HTR-8/SVneo (cell line): ENCODE results near the gene CNTN5.

ENCODE experiments used
- DNase-seq: peaks from one replicate; pipeline ENCODE4 v3.0.0; 2011; ENCODE audit warnings: low spot score, mixed read lengths; ENCODE audit not compliant: insufficient read length
- FAIRE-seq: peaks from 2 replicates; lab custom pipeline; 2011; peaks lifted over from hg19 to GRCh38; lab: Jason Lieb, UNC

Gene CNTN5

DNA sequence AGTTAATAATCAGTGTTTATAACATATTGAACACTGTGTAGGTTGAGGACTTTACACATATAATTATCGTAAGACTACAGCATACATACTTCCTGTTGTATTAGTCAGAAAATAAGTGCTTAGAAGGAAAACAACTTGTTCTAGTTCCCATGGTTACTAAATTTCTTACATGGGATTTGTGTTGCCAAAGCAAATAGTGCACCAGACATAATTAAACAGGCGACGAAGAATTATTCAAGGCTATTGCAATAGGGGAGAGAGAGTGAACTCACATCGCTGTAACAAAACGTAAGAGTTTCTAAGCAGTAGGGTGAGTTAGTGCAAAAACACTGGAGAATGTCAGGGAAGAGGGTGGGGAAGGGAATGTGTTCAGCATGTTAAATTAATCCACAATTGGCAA lies 347.8 kb downstream of the CNTN5 start:
- FAIRE-seq: no peak
- no peak for DNase-seq

DNA sequence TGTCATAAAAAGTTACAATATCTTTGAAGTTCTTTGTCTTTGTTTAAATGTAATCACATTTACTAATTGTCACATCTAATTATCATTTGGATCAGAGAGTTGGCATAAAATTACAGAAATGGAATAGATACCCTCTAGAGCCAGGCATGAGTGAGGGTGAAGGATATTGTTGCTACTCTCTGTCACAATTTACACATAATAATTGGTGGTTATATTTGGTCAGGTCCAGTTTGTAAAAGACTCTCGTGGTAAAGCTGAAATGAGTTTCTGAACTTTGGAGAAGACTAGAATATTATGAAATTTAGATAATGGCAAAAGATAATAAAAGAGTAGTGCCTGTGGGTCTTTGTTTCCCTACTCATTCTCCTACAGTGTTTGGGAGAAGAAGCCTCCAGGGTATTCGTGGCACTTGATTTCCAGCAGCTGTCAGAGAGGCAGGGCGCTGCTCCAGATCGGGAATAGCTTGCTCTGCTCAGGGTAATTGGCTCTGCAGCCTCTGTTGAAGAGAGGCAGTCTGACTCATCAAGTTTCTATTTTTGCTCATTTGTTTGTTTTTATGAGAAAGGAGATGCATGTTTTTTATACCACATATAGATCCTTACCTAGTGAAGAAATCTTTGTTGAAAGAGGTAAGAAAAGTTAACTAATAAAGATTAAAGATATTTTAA lies 349.9 kb downstream of the CNTN5 start:
- DNase-seq: peak; percentile 53
- no peak for FAIRE-seq

DNA sequence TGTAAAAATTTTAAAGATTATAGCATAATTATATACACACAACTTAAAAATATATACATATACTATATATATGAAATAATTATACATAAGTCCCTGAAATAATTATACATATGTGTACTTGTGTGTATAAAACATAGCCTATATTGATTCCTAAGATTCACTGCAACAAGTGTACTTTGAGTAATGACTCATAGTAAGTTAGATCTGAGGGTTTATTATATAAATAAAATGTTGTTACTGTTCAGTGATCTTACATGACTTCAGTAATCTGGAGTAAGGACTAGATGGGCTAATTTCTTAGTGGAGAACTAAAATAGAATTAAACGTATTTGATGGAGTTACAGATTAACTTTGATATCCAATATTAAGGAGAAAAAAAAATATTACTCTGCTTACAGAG lies 350.5 kb downstream of the CNTN5 start:
- FAIRE-seq (no peak), DNase-seq (no peak)

DNA sequence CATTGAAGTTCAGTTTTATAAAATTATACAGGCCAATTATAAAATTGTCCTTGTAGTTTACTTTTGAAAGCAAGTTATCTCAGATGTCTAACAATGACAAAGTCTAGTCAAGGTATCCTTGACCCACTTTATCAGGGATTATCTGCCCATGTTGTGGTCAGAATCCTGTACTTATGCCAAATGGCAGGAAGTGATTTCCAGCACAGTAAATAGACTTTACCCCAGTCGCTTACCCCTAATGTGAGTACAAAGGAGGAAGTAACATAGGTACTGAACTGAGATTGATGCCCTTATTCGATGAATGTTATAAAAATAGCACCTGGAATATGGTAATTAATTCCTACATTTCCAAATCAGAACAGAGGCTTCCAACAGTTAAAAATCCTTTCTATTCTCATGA lies 355.7 kb downstream of the CNTN5 start:
- FAIRE-seq: peak; percentile 26
- DNase-seq: no peak

DNA sequence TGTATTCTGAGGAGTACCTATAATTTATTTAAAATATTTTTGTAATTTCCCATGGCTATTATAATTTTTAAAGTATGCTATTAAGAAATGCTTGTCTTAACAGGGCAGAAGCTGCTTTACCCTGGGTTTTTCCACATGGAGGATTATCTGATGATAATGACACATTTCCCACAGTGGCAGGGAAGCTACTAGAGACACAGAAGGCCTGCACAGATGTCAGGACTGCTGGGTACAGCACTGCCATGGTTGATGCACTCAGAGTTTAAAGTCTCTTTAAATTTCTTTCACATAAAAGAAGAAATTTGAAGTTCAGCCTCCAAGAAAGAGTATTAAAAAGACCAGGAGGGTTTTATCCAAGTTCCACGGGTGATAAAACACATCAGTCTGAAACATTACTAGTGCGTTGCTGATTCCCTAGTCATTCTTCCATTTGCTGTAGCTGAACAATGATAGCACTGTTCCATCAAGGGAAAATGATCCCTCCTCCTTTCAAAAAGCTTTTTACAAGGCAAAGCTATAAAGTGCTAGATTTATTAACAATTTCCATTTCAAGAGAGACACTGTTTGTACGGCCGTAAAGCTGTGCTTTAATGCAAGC lies 363.0 kb downstream of the CNTN5 start:
- DNase-seq: no peak
- FAIRE-seq: no peak

DNA sequence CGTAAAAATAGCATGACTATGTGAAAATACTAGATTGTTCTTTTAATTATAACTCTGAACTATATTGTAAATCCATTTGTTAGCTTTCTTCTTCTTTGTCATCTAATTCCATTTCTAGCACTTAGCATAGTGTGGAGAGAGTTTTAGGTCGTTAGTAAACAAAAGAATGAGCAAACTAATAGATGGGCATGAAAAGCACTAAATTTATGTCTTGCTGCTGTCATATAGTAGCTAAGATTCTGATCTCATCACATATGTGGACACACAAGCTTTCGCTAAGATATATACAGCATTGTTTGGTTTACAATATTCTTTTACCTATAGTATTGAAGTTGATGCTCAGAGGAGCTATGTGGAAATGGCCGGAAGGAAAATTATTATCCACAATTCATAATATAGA lies 370.5 kb downstream of the CNTN5 start:
- FAIRE-seq (no peak), DNase-seq (no peak)

DNA sequence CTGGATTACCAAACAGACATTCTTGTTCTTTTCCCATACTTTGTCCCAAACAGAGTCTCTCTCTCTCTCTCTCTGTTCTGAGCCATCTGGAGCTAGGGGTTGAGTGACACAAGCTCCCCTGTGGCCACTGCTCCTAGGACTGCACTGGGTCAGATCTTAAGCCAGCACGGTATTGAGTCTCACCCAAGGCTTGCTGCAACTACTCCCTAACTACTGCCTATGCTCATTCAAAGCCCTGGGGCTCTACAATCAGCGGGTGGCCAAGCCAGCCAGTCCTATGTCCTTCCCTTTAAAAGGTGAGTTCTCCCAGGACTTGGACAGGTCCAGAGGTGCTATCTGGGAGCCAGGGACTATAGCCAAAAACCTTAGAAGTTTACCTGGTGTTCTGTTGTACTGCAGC lies 385.6 kb downstream of the CNTN5 start:
- no peak for FAIRE-seq
- DNase-seq: no peak

DNA sequence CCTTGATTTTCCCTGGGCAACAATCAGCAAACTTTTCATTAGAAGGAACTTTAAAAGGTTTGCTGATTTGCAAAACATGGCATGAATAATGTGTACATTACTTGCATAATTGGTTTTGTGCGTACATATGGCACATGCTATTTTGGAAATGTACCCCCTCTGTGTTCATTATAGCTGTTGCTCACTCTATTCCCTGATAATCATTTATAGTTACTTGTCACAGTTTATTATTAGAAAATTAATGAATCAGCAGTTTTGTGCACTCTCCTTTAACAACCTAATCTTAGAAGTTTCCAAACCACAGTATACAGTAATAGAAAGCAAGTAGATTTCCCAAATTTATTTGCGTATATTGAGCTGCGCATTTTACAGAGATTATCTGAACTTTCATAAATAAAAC lies 389.9 kb downstream of the CNTN5 start:
- DNase-seq: no peak
- no peak for FAIRE-seq

DNA sequence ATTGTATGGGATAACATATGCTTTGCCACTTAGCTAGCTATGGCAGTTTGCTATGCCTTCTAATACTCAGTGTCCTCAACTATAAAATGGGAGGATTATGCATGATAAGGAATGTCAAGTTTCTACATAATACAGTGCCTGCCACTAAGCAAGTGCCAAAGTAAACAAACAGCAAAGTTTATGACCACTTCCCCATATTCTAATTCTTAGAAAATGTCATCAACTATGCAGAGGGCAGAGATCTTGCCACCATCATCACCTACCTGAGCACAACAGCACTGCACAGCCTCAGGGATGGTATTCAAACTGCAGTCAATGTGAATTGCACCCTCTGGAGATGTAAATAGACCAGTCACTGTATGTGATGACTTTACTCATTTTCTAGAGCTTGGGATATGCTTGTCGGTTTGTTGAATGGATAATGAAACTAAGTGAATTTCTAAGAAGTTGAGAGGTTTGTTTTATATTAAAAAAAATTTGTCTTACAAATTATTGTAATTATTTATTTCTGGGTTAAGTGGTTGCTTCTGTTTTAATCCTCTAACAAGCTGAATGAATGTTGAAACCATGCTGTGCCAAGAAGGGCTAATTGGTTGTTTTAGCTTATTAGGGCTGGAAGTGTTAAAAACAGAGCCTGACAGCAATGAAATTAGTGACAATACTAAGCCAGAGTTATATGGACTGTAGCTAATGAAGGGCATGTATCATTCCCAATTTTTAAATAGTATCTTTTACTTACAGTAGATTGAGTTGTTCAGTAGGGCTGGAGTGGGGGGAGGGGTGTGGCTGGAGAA lies 398.4 kb downstream of the CNTN5 start:
- DNase-seq: no peak
- no peak for FAIRE-seq

DNA sequence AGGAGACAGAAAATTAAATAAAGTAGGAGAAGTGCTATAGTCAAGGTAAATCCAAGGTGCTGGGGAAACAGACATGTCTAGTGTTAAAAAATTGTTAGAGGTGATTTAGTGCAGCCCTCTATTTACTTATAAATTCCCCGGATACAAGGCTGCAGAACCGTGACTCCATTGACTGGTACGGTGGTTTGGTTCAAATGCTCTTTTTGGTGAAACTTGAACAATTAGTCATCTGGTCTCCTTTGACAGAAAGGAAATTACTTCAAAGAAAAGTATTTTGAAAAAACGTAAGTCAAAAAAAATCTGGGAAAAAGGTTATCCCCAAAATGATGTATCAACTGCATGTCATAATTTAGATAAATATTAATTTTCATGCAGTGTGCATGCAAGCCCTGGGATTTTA lies 399.2 kb downstream of the CNTN5 start:
- FAIRE-seq (no peak), DNase-seq (no peak)

DNA sequence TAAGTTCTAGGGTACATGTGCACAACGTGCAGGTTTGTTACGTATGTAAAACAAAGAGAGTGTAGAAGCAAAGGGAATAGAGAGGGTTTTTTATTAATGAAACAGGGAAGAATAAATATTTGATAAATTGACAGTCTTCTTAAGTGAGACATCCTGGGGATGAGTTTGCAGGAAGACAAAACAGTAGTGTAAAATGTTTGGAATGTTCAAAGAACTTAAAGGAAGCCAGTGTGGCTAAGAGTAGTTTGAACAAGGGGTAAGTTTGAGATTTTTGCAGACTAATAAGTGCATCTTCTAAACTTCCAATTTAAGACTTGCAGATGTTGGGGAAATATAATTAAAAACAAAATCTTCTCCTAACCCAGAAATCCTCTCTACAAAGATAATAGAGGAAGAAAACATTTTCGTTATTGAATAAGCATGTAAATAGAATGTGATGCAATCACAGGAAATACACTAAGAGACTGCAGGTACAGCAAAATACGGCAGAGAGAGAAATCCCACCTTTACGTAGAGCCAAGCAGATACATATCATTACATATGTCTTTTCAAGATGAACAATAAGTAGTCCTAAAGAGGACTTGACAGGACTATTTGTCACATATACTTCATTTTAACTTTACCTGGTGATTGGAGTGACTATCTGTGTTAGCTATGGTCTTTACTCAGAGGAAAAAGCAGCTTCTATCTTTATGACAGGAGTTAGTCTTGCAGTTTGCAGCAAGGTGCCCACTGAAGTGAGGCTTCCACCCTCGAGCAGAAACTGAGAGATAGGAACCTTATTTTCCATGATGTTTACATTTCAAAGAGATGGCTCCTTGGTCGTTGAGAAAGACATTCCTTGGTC lies 402.1 kb downstream of the CNTN5 start:
- DNase-seq: no peak
- FAIRE-seq: peak; percentile 57

DNA sequence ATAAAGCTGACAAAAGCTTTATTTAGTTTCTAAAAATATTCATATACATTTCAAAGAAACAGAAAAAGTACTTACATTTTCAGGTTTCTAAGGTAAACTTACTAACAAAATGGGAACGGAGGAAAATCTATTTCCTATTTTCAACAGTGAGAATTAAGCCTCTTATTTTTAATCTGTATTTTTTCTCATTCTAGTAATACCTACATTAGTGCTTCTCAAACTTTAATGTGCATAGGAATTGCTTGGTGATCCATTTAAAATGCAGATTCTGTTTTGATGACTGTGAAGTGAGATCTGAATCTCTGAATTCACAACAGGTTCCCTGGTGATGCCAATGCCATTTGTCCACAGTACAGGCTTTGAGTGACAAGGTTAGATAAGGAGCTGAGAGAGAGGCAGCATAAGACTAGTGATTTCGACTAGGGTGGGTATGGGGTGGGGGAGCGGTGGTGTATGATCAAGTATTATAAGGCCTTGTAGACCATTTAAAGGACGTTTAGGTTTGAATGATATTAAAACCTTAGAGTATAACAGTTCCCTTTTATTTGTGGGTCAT lies 402.8 kb downstream of the CNTN5 start:
- DNase-seq: no peak
- no peak for FAIRE-seq

DNA sequence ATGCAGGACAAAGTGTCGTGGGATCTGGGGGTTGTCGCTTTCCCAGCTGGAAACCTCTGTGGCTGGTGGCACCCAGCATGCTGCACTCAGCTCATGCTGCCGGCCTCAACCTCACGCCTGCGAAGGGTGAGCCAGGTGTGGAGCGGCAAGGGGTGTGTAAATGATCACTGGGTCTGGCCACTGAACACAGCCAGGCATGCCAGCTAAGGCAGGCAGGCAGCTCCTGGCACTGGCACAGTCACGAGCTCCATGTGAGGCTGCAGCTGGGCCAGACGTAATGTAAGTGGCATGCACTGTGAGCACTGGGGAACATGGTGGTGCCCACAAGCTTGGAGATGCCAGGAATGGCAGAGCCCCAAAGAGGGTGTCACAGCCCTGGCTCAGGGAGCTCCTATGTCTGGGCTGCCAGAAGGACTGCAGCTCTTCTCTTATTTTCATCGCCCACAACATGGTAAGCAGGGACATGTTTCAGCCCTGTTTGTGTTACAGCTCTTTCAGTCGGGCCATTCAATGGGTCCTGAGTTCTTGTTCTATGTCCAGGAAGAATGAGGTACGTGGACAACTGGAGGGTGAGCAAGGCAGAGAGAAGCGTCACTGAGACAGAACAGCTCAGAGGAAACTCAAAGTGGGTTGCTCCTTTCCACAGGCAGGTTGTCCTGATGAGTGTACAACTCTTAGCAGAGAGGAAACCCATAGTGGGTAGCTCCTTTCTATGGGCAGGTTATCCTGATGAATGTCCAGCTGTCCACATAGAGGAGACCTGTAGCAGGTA lies 403.8 kb downstream of the CNTN5 start:
- FAIRE-seq (no peak), DNase-seq (no peak)

DNA sequence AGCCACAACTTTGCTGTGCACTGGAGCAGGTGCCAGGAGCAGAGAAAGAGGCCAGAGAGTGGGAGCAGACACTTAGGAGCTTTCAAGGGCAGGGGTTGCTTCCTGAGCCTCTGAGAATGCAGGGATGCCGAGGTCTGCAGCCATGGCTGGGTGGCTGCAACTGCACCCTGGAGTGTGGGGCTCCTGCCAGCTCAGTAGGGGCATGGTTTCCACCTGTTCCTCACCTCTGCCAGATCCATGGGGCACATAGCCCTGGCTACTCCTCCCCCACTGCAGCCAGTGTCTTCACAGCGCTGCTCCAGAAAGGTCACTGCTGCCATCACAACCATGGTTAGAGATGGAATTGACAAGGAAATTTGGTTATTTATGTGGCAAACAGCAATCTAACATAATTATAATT lies 404.8 kb downstream of the CNTN5 start:
- DNase-seq (no peak), FAIRE-seq (no peak)

DNA sequence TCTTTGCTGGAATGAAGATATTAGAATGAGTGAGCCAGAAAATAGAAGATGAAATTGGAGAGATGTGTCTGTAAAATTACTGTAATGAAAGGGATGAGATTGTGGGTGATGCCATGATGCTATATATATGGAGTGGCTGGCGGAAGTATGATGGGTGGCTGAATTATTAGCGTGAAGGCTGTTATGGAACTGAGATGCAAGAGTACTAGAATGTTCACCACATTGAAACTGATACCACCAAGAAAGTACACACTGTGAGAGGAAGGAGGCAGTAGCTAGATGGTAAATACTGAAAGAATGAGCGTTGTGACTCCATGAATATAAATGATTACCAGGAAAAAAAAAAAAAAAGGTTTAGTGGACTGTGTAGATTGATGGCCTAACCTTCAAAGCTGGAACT lies 411.9 kb downstream of the CNTN5 start:
- FAIRE-seq (no peak), DNase-seq (no peak)

DNA sequence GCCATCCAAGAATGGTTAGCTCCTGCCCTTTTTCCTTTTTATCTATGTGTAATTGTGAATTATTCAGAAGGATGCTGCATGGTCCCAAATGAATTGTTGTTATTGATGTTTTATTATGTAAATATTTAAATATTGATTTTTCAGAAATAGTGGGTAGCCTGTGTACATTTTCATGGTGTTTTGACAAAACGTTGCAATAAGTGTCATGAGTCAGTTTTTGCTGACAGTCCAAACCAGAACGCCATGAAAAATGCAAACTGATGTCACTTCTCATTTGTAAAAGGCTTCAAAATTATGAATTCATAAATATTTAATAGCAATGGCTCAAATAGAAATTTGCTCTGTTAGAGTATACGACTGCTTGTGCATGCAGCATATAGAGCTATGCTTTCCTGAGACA lies 422.5 kb downstream of the CNTN5 start:
- no peak for DNase-seq
- no peak for FAIRE-seq

DNA sequence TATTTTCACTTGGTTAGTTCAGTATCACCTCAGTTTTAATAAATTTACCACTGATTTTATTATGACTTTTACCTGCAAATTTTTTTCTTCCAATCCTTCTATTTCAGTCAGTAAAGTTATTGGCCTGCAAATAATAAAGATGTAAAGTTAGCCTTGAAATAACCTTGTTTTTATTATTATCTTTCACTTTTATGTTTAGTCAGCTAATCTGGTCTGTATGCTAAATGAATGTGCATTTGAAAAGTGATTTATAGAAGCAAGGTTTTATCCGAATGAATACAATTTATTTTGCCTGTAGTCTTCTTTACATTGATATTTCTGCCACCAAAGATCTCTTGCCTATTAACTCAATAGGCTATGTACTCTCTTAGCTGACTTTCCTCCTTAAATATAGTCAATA lies 425.7 kb downstream of the CNTN5 start:
- FAIRE-seq (no peak), DNase-seq (no peak)

DNA sequence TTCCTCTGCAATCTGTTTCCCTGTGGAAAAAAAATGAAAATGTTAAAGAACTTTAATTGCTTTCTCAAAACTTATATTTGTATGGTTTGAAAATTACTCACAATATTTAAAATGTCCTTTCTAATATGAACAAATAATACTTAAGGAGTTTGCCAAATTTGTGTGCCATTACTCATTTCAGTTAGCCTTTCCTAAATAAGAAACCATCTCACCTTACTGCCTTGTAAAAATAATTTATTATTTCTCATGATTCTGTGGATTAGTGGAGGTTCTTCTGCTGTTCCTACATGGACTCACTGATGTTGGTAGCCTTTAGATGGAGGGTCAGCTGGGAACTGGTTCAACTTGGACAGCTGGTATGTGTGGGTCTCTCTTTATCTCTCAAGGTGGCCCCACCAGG lies 428.6 kb downstream of the CNTN5 start:
- FAIRE-seq: no peak

DNA sequence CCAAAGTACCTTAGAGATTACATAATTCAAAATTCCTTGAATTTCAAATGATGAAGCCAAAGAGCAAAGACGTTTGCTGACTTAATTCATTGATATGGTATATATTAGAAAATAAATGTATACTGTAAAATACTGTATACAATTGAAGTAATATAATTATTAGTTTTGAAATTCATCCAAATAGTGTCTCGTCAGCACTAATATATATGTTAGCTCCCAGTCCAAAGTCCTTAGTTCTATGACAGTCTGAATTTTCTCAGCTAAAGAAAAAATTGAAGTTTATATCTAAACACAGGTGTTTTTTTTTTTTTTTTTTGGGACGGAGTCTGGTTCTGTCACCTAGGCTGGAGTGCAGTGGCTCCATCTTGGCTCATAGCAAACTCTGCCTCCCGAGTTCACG lies 431.3 kb downstream of the CNTN5 start:
- FAIRE-seq: no peak
- DNase-seq: no peak

More for the DNA sequence above, 428.6 kb downstream of the CNTN5 start:
- DNase-seq: no peak

DNA sequence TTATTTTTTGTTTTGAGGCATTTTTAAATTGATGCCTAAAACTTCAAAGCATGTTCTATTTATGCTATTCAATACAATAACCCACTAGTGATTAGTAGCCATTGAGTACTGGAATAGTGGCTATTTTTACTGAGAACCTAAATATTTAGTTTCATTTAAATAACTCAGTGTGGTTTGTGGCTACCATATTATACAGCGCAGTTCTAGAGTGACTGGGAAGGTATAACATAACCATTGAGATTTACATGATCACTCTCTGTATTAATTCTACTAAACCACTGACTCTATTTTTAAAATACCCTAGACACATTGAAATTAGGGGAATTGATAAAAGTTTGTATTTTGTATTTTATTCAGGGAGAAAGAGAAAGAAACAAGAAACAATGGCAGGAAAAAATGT lies 441.2 kb downstream of the CNTN5 start:
- no peak for DNase-seq
- no peak for FAIRE-seq
